GM19099 (cell line): ENCODE results near the gene MARK2.

Source experiments
- POLR2A ChIP-seq: IDR thresholded peaks from 3 replicates; pipeline ENCODE4 v1.6.1; 2011; ENCODE audit warnings: low read depth; ENCODE audit not compliant: insufficient read length; ENCODE audit errors: extremely low read depth

The MARK2 gene

DNA sequence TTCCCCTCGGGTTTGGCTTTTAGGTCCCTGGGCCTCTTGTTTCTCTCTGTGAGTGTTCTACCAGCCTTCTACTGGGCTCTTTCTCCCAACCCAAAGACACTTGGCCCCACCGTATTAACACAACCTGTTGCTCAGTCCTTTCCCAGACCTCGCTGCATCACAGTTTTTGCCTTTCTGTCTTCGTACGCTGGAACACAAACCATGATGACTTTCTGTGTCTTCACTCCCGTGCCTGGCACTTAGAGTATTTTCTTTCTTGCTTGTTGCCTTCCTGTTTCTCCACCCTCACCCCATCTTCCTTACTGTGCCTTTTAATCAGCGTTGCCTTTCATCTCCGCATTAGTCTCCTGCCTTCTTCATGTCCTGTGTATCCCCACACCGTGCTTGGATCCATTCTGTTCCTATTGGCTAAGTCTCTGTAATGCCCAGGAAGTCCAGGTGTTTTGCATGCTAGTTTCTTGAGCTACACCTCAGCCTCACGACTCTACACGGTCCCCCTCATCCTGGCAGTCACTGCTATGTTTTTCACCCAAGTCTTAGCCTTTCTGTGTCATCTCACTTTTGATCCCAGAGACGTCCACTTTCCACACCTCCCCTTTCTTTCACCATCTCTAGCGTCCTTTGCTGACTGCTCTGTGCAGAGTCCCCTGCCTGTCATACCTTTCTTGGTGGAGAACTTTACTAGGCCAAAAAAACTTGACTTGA, 1.6 kb downstream of the MARK2 start:
- no peak for TF ChIP-seq POLR2A

DNA sequence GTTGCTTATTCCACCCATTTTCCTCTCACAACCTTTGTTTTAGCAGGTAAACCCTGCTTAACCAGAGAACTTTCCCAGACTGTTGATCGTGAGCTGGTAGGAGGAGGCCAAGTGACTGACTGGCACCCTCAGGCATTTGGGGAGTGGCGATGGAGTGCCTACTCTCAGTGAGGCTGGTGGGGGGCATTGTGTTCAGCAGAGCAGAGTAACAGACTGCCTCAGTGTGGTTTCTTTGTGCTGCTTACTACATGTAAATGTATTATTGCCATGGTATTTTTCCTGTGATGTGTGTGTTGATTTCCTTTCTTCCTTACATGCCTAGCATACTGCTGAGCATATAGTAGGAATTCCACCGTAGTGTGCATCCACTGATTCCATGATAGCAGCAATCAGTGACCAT, 2.6 kb downstream of the MARK2 start:
- no peak for TF ChIP-seq POLR2A

DNA sequence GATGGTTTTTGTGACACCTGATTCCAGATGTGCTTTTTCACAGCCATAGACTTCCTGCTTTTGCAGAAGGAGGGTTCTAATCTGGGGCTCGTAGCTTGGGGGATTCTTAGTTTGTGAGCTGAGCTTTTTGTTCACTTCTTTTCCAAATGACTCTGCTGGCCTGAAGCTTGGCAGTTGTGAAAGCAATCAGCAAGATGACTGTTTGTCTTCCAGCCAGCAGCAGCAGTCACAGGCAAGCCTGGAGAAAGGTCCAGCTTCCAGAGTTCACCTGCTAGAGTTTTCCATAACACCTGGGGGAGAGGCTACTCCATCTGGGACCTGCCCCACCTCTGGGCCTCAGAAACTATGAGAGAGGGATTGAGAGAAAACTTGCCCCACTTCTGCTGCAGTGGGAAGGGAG, 4.1 kb downstream of the MARK2 start:
- TF ChIP-seq POLR2A: no peak

GRCh38 chr11:63844836-63845235, 5.9 kb downstream of the MARK2 start:
- no peak for TF ChIP-seq POLR2A

GRCh38 chr11:63845303-63845702, 6.4 kb downstream of the MARK2 start:
- no peak for TF ChIP-seq POLR2A

DNA sequence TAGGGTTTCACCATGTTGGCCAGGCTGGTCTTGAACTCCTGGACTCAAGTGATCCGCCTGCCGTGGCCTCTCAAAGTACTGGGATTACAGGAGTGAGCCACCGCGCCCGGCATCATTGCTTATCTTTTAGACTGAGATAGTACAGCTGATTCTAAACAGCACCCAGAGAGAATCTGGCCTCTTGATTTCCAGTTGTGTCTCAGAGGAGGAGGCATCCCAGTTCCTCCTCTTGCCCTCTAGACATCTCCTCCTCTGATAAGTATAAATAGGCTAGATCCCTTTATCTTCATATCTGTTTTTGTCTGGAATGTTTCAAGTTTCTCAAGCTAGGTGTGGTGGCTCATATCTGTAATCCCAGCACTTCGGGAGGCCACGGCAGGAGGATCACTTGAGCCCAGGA, 7.0 kb downstream of the MARK2 start:
- TF ChIP-seq POLR2A: no peak

DNA sequence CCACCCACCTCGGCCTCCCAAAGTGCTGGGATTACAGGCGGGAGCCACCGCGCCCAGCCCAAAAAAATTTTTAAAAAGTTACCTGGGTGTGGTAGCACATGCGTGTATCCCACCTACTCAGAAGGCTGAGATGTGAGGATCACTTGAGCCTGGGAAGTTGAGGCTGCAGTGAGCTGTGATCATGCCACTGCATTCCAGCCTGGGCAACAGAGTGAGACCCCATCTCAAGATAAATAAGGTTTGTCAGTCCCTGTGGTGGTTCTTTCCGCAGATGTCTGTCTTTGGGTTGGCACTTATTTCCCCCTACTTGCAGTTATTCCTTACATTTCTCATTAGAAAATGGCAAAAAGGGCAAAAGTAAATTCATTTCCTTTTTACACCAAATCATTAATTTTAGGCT, 8.0 kb downstream of the MARK2 start:
- TF ChIP-seq POLR2A: no peak

- TF ChIP-seq POLR2A: no peak
Measured at GRCh38 chr11:63847363-63847762, 8.5 kb downstream of the MARK2 start.

DNA sequence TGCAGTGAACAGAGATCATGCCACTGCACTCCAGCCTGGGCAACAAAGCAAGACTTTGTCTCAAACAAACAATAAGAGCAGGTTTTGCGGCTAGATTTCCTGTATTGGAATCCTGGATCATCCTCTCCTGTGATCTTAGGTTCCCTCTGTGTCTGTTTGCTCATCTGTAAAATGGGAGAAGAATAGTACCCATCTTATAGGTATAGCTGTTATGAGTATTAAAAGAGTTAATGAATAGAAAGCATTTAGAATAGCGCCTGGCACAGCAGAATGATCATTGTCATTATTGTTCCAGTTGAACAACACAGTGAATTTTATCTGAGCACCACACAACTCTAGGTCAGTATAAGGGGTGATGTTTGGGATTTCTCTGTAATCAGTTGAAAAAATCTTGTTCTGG, 10.8 kb downstream of the MARK2 start:
- no peak for TF ChIP-seq POLR2A

- no peak for TF ChIP-seq POLR2A
Measured at GRCh38 chr11:63850920-63851319, 12.0 kb downstream of the MARK2 start.

DNA sequence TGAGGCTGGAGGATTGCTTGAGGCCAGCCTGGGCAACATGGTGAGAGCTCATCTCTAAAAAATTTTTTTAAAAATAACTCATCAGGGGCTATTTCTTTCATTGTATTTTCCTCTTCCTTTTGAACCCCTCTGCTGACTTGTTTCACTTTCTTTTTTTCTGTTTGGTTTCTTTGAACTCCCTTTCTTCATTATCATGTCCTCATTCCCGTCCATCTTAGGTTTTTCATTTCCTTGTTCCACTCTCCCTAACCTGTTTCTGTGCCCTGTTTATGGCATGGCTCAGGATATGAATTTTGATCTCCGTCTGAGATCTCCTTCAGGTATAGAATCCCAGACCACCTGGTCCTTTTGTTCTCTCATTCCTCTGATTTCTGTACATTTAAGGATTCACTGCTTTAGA, 12.5 kb downstream of the MARK2 start:
- TF ChIP-seq POLR2A: no peak

GRCh38 chr11:63853476-63853875, 14.6 kb downstream of the MARK2 start:
- no peak for TF ChIP-seq POLR2A

GRCh38 chr11:63854696-63855095, 15.8 kb downstream of the MARK2 start:
- no peak for TF ChIP-seq POLR2A

- no peak for TF ChIP-seq POLR2A
Measured at GRCh38 chr11:63855975-63856374, 17.1 kb downstream of the MARK2 start.

- TF ChIP-seq POLR2A: no peak
Measured at GRCh38 chr11:63858628-63859550, 20.0 kb downstream of the MARK2 start.

DNA sequence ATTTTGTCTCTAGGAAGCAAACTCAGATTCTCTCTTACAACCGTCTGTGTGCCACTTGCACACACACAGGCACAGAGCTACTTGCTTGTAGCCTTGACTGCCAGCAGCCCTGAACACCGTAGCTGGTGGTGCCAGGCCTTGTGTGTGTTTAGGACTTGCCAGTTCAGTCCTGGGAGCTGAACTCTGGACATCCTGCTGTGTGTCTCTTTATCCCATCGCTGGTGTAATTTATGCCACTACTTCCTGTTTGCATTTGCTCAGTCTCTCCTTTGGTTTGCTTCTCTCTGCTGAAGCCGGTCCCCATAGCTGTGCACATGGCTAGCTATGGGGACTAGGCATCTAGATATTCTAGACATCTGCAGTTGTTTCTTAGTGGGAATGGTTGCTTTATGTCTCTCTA, 24.0 kb downstream of the MARK2 start:
- TF ChIP-seq POLR2A: no peak

GRCh38 chr11:63866211-63866610, 27.3 kb downstream of the MARK2 start:
- no peak for TF ChIP-seq POLR2A

DNA sequence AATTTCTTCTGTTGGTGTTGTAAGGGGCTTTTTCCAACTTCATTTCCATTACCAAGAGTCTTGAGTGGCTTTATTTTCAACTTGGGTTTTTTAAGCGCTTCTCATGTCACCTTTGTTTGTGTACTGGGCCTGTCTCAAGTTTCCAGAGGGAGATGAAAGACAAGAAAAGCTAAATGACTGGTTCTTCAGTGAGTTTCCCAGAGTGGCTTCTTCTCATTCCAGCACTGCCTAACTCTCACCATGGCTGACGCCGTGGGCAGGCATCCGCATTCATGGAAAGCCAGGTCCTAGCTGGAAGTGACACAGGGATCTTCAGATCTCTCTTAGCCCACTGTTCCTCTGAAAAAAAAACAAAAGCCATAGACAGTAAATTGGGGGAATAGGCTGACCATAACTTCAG, 28.6 kb downstream of the MARK2 start:
- TF ChIP-seq POLR2A: no peak
